Measurements from ENCODE around the gene B4GALT2.

The B4GALT2 gene

GRCh38 chr1:44008259-44008658 is 29.2 kb downstream of the B4GALT2 start:
- no peak for DNase-seq

- DNase-seq = no peak
These were observed 32.0 kb downstream of the B4GALT2 start for GRCh38 chr1:44010935-44011471.

DNA sequence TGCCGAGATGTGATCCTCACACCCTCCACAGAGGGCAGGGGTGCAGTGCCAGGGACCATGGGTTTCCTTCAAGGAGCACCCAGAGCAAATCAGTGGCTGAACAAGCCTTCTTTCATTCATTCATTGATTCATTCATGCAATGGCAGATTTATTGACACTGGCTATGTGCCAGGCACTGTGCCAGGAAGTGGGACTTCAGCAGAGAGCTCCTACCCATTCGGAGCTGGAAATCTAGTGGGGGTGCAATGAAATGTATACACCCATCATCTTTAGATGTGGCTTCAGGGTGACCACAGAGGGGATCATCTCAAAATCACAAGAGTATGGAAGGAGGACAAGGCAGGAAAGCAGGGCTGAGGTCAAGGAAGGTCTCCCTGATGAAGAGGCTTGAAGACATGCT is 33.4 kb downstream of the B4GALT2 start:
- DNase-seq = no peak

DNA sequence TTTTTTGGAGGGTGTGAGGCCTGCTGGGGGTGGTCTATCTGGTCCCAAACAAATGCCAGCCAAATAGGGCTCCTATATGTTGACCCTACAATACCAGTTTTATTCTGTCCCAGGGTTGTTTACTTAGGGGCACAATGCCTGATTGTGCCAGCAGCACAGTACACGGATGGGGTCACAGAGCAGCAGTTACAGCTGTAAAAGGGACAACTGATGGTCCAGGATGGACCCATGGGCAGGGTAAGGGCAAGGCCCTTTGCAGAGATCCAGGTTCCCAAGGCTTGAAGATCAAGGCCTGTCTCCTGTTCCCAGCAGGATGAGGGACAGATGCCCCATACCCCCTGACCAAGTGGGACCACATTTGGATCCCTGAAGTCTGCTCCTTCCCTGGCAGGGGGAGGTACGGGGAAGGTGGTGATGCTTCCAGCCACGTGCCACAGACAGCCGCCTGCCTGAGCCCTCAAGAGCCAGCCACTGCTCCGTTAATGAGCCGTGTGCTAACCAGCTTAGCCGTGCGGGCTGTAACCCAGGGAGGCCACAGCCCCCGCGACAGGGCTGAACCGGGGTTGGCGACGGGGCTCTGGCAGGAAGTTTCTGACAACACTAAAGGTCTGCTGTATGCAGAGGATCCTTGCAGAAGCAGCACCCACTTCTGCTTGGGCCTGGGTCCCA is 34.1 kb downstream of the B4GALT2 start:
- DNase-seq = no peak

DNA sequence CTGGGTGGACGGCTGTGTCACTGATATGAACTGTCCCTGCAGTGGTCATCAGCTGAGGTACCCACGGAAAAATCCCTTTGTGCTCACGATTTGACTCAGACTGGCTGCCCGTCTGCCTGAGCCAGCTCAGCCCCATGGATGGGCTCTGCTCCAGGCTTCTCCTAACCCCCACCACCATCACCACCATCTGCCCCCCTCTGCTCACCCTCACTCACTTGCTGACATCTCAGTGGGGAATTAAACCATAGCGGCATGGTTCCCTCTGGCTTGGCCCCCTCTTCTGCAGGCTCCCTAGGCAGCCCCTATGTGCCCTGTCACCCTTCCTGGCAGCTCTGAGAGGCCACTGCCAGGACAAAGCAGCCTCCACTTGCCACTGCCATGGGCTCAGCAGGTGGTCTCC is 34.9 kb downstream of the B4GALT2 start:
- DNase-seq = no peak

GRCh38 chr1:44014365-44015104 is 35.5 kb downstream of the B4GALT2 start:
- DNase-seq = no peak

GRCh38 chr1:44015206-44015605 is 36.2 kb downstream of the B4GALT2 start:
- no peak for DNase-seq

- DNase-seq = no peak
These were observed 37.3 kb downstream of the B4GALT2 start for GRCh38 chr1:44016041-44016889.

DNA sequence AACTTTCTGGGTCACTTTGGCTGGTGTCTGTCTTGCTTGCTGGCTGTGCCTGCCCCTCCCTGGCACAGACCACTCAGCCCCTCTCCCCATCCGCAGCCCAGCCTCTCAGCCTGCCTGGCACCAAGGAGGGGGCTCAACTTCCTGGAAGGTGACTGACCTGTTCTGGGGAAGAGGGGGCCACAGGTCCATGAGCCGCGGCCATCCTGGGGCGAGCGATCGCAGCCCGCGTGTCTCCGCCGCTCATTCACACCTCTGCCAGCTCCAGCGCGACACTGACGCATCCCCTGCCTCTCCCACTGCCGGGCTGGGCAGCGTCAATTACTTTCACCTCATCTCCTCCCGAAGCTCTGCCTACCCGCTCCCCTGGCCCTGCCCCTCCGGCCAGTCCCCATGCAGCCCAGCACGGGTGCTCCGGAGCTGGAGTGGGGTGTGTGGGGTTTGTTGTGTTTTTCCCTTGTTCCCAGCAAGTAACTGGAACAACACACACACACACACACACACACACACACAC is 37.9 kb downstream of the B4GALT2 start:
- no peak for DNase-seq

DNA sequence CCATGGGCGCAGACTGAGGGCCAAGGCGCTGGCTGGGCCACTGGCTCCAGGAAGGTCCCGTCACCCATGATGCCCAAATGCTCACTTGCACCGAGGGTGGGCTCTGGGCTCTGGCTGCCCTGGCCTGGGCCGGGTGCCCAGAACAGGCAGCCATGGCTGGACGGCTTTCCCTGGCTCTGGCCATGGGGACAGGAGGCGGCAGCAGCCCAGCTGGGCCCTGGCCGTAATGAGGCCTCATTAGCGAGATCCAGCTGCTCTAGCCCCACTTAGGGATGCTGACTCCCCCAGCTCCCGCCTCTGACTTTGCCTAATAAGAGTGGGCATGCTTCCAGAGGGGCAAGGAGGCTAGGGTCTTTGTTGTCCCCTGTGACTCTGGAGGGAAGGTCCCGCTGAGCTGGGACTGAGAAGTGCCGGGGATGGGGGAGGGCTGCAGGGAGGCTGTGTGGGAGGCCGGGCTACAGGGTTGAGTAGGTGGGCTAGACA is 40.5 kb downstream of the B4GALT2 start:
- no peak for DNase-seq

DNA sequence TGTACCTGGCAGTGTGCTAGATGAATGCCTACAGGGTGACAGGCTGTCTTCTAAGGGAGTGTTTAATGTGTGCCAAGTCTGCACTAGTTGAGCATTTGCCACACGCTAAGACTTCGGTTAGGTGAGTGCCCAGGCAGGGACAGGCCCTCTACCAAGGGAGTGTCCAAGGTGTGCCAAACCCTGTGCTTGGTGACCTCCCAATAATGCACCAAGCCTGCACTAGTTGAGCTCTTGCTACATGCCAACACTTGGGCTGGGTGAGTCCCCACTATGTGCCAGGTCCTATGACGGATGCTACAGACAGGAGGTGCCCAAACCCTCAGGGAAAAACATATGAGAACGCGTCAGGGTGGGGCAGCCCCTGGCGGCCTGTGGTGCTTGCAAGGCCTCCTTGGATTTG is 41.5 kb downstream of the B4GALT2 start:
- no peak for DNase-seq

GRCh38 chr1:44021156-44021555 is 42.1 kb downstream of the B4GALT2 start:
- no peak for DNase-seq

GRCh38 chr1:44021581-44022321 is 42.7 kb downstream of the B4GALT2 start:
- no peak for DNase-seq

DNA sequence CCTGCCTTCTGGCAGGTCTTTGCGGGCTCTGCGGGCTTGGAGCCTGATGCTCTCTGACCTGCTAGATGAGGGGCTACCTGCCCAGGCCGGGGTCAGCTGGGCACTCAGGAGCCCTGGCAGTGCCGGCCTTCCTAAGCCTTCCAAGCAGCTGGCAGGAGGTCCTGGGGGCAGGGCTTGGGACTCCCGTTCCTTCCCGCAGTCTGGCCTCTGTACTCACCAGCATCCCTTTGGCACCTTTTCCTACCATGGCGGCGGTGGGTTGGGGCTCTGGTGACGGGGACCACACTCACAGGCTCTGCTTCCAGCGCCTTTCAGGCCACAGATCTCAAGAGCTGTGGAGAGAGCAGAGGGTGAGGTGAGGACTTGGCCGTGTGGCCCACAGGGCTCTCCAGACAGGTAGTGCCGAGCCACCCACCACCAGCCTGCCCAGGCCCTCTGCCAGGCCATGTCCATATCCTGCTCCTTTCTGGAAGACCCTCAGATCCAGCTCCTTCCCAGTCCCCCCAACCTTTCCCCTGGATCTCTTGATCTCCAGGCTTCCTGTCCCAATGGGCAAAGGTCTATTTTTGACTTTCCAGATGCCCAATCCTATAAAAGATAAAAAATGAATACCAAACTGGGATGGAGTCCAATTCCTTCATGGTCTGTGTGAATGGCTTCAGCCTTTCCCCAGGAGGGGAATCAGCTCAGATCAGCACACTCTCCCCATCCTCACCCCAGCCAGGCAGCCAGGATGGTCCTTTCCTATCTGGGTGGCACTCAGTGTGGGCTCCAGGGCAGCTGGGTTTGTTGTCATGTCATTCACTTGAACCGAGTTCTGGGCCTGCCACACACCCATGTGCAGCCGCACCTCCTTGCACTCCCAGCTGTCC is 45.3 kb downstream of the B4GALT2 start:
- DNase-seq = no peak

- no peak for DNase-seq
These were observed 46.0 kb downstream of the B4GALT2 start for GRCh38 chr1:44024903-44025525.

GRCh38 chr1:44025816-44026215 is 46.8 kb downstream of the B4GALT2 start:
- DNase-seq = no peak

DNA sequence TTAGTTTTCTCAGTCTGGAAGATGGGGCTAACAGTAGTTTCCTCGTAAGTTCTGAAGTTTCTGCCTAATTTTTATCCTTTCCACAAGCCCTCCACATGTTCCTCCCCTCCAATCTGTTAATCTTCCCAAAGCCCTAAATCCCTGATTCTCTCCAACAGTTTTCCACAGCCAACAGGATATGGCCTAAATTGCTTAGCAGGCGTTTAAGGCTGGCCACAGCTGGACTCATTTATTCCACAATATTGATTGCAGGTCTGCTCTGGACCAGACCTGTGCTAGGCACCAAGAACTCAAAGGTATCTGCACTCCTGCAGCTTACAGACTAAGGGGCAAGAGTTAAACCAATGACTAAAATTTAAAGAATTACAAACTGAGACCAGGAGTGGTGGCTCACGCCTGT is 48.3 kb downstream of the B4GALT2 start:
- DNase-seq = no peak

- no peak for DNase-seq
These were observed 50.4 kb downstream of the B4GALT2 start for GRCh38 chr1:44029260-44029910.

GRCh38 chr1:44029911-44030604 is 51.0 kb downstream of the B4GALT2 start:
- DNase-seq = peak; percentile 79

Data from effector CD4-positive, alpha-beta T cell (primary cell).